Muscle of leg (tissue), 11 donors: ENCODE data around the gene P3R3URF. TPM values are rescaled to one million over a fixed set of nuclear protein-coding genes. Genes with fewer than 3 reads are reported as not detected.

ENCODE experiments used
- DNase-seq: peaks from one replicate; pipeline ENCODE4 v3.0.0; 2013
- H3K27ac ChIP-seq: one replicate; pipeline ENCODE4 v1.5.1; 2013; ENCODE audit warnings: mild to moderate bottlenecking, low read length, control low read depth
- H3K27me3 ChIP-seq: one replicate; pipeline ENCODE4 v1.6.1; 2013; ENCODE audit warnings: low read length; ENCODE audit not compliant: control insufficient read depth, insufficient read depth
- H3K36me3 ChIP-seq: one replicate; pipeline ENCODE4 v1.6.1; 2013; ENCODE audit warnings: low read length; ENCODE audit not compliant: control insufficient read depth, insufficient read depth
- H3K4me1 ChIP-seq: one replicate; pipeline ENCODE4 v1.6.1; 2013; ENCODE audit warnings: low read length; ENCODE audit not compliant: control insufficient read depth, insufficient read depth
- H3K4me3 ChIP-seq: one replicate; pipeline ENCODE4 v1.5.1; 2013; ENCODE audit warnings: low read length, control low read depth
- H3K9me3 ChIP-seq: replicated peaks from 2 replicates; pipeline ENCODE4 v1.6.1; 2013; ENCODE audit warnings: low read depth, low read length; ENCODE audit not compliant: control insufficient read depth
- whole genome bisulfite sequencing: methylation state at CpG from one replicate; pipeline ENCODE4 v1.1.5; 2013; ENCODE audit warnings: missing lambda C conversion rate; ENCODE audit not compliant: insufficient coverage; 5-methylcytosine and 5-hydroxymethylcytosine counted together
- polyA plus RNA-seq, 8 donors: library from polyadenylated mRNA; unstranded; fragments of 120-200 nt; gene quantifications; one replicate each; pipeline versions ENCODE4 v1.2.1 to v1.2.3, GENCODE V29; 2013; ENCODE audit warnings: inconsistent platforms in 1 of 8, low replicate concordance in 1 of 8; ENCODE audit not compliant: insufficient read length in 8 of 8, insufficient read depth in 1 of 8
- total RNA-seq: library from RNA; stranded (reverse); fragments of 120-200 nt; gene quantifications from one replicate; pipeline ENCODE4 v1.2.4, GENCODE V29; 2013

Gene P3R3URF
- total and polyA plus RNA-seq, 9 donors: not detected

DNA sequence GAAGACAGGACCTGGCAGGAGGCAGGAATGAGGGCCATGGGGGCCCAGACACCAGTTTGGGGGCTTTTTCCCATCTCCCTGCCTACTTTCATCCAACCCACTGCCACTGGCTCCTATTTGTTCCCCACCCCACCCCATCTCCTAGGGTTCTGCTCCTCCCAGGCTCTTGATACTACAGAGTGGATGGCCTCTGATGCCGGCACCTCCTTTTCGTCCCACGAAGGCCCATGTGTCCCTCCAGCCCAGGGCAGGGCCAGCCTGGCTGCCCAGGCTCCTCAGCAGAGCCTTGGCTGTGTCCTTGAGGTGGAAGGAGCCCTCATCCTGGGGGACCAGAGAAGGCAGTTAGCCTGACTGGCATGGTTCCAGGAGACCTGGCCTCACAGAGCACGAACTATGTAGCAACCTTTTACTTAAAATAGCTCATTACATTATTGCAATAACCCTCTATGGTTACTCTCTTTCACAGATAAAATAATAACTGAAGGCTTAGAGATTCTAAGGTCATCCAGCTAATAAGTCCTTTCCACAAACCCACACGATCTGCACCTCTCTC lies 18.4 kb upstream of the P3R3URF start:
- WGBS: 79% methylated on average over 3 of the region's 5 CpGs
- Histone ChIP-seq H3K27ac (no peak overlapping the region), H3K4me1 (peaks cover 21% of the 10 kb centered on the region), H3K36me3 (peaks cover 73% of the 10 kb centered on the region), H3K4me3 (no peak overlapping the region), H3K27me3 (no peaks in the 10 kb centered on the region), H3K9me3 (no peaks in the 10 kb centered on the region)
- DNase-seq: no peak

DNA sequence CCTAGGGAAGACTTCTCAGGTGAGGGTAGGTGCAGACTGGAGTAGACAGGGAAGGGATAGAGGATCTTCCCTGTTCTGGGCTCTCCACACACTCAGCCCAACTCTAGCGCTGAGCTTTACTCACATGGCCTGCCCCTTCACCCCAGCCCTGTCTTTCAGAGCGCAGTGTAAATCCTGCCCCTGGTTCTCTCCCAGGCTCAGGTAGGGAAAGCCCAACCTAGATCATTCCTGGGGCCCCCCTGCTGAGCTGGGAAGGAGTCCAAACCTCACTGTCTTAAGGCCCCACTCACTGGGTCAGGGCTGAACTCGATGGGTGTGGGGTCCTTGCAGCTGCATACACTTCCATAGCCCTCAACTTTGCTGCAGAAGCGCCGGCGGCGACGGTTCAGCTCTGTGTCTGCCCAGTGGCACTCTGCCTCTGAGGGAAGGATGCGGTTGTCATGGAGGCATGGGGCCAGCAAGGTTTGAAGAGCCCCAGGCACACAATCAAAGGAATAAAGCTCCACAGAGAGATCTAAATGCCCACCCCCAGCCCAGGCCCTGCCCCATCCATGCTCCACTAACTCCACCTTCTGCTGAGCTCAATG lies 17.8 kb upstream of the P3R3URF start:
- 57% methylated on average over 3 of the region's 9 CpGs for WGBS
- H3K9me3 ChIP-seq: no peaks in the 10 kb centered on the region
- DNase-seq: no peak
- H3K4me1 ChIP-seq: peaks cover 18% of the 10 kb centered on the region
- H3K36me3 ChIP-seq: peaks cover 79% of the 10 kb centered on the region
- no peak overlapping the region for H3K4me3 ChIP-seq
- no peak overlapping the region for H3K27ac ChIP-seq
- no peaks in the 10 kb centered on the region for H3K27me3 ChIP-seq

DNA sequence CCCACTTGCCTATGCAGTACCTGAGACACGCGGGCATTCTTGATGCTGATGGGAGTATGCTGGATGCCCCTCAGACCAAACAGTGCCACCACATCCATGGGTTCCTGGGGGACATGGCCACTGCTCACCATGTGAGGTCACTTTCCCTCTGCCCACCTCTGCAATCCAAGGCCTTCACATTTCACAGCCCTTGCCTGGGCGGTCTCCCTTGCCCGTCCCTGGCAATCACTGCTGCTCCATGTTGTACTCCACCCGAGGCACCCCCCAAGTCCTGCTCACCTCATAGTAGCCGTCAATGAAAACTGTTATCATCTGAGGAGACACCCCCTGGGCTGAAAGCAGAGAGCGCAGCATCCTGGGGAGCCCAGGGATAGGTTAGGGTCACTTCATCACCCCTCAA lies 17.0 kb upstream of the P3R3URF start:
- H3K27me3 ChIP-seq: no peaks in the 10 kb centered on the region
- H3K4me3 ChIP-seq: no peak overlapping the region
- H3K36me3 ChIP-seq: peaks cover 86% of the 10 kb centered on the region
- WGBS: 88% methylated on average over 7 of the region's 7 CpGs
- H3K9me3 ChIP-seq: no peaks in the 10 kb centered on the region
- no peak for DNase-seq
- peaks cover 12% of the 10 kb centered on the region for H3K4me1 ChIP-seq
- H3K27ac ChIP-seq: no peak overlapping the region

DNA sequence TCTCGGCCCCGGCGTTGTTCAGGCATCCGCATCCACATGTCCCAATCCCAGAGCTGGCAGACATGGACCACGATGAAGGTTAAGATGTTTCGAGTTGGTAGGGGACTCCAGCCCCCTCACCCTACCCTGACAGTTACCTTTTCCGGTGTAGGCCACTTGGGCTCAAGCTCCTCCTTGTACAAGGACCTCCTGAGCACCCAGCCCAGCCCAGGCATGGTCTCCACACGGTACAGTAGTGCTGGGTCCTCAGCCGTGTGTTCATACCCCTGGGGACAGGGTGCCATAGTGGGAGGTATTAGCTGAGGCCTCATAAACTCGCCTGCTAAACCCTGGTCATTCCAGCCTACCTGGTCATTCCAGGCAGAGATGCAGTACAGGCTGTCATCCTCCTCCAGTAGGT lies 15.9 kb upstream of the P3R3URF start:
- Histone ChIP-seq H3K4me1 (peaks cover 4% of the 10 kb centered on the region), H3K4me3 (no peak overlapping the region), H3K27me3 (no peaks in the 10 kb centered on the region), H3K36me3 (peaks cover 93% of the 10 kb centered on the region), H3K27ac (no peak overlapping the region), H3K9me3 (no peaks in the 10 kb centered on the region)
- no peak for DNase-seq
- whole genome bisulfite sequencing: 90% methylated on average over 9 of the region's 10 CpGs

DNA sequence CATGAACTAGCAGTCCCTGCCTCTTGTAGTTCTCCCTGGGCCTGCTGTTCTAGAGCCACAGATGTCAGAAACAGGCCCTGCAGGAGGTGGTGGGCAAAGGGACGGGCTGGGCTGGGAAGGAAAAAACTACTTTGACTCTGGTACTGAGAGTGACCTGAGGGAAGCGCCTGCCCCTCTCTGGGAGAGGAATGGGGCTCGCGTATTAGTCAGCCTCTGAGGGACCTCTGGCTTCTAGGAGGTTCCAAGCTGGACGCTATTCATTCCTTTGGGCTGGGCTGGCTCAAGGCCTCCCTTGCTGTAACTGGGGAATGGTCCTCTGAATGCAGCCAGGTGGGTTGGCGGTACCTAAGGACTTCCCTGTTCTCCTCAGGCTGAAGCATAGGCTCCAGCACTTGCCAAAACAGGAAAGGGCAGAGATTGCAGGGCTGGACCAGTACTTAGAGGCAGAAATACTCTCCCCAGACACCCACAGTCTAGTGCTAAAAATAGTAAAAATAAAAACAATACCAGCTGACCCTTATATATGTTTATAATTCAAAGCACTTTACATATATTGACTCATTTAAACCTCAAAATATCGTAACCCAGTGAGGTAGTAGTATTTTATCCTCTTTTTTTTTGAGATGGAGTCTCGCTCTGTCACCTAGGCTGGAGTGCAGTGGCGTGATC lies 14.9 kb upstream of the P3R3URF start:
- DNase-seq: no peak
- no peaks in the 10 kb centered on the region for H3K4me1 ChIP-seq
- H3K27ac ChIP-seq: no peak overlapping the region
- peaks cover 87% of the 10 kb centered on the region for H3K36me3 ChIP-seq
- no peaks in the 10 kb centered on the region for H3K9me3 ChIP-seq
- WGBS: 84% methylated on average over 6 of the region's 9 CpGs
- no peak overlapping the region for H3K4me3 ChIP-seq
- no peaks in the 10 kb centered on the region for H3K27me3 ChIP-seq

DNA sequence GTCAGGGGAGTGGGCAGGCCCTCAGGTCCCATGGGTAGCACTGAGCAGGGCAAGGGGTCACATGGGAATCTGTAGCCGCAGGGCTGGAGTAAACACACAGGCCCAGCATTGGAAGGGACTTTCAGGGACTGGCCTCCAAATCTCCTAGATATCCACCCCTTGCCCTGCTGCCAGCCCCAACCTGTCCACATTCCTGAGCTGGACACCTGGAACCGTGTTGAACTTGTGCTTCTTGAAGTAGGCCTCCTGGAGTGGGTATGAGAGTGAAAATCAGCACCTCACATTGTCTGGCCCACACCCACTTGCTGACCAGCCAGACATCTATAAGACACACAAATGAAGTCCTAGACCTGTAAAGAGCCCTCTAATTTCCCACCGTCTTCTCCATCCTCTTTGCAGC lies 14.3 kb upstream of the P3R3URF start:
- Histone ChIP-seq H3K4me1 (no peaks in the 10 kb centered on the region), H3K9me3 (no peaks in the 10 kb centered on the region), H3K27me3 (no peaks in the 10 kb centered on the region), H3K4me3 (no peak overlapping the region), H3K27ac (no peak overlapping the region), H3K36me3 (peaks cover 80% of the 10 kb centered on the region)
- 83% methylated on average over 2 of the region's 3 CpGs for WGBS
- DNase-seq: no peak

DNA sequence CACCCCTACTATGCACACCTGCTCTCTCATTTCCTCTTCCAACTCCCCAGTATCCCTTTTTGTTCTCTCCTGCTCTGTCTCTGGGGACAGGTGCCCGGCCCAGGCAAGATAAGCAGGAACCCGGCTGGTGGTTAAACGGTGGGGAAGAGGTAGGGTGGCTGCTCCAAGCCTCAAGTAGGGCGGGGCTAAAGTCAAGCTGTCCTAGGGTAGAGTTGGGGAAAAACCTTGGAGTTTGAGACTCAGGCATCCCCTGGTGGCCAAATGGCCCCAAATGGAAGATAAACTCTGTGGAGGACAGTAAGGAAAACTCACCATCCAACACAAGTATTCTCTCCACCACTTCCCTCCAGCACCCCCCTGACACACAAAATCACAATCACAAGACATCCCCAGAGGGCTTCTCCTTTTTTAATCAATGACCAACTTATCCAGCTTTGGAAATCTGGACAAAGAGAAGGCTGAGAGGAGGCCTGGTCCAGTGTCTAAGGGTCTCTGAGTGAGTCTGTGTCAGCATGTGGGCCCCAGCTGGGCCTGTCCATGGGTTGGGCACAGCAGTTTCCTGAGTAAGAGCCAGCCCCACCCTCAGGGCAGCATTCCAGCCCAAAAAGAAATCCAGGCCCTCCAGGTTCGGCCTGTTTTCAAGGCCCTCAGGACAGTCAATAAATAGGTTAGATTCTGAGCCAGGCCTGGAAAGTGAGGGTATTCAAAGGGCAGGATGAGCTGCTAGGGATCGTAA lies 12.2 kb upstream of the P3R3URF start:
- H3K9me3 ChIP-seq: no peaks in the 10 kb centered on the region
- peaks cover 7% of the 10 kb centered on the region for H3K4me1 ChIP-seq
- DNase-seq: no peak
- no peak overlapping the region for H3K27ac ChIP-seq
- peaks cover 60% of the 10 kb centered on the region for H3K36me3 ChIP-seq
- H3K27me3 ChIP-seq: no peaks in the 10 kb centered on the region
- no peak overlapping the region for H3K4me3 ChIP-seq
- WGBS: 83% methylated on average over 2 of the region's 6 CpGs

DNA sequence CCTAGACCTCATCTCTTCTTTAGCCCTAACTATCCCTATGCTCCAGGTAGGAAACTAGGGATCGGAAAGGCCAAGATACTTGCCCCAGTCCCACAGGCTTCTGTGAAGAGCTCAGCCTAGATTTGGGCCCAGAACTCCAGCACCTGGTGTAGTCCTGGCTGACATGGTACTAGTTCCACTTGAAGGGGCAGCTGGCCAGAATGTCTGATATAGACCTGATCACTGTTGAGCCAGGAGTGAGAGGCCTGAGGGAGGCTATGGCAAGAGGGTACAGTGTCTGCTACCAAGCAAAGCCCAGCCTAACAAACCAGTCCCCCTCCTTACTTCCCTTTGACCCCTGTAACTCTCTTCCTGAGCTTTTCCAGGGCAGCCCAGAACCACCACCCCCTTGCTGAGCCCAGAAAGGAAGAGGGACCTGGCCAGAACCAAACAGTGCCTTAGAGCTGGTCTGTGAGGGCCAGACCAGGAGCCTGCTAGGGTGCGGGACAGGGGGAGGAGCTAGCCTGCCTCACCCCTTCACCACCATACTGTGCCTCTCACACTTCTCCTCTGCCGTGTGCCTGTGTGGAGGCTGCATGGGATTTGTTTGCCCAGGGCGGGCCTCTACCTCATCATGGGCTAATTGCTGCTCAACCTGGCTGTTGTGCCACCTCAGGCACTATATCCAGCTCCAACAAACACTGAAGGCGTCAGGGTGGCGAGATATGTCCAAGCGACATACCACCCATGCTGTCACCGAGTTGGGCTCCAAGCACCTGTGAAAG lies 11.0 kb upstream of the P3R3URF start:
- no peak for DNase-seq
- Histone ChIP-seq H3K36me3 (peaks cover 49% of the 10 kb centered on the region), H3K4me3 (no peak overlapping the region), H3K27me3 (no peaks in the 10 kb centered on the region), H3K27ac (no peak overlapping the region), H3K9me3 (no peaks in the 10 kb centered on the region), H3K4me1 (peaks cover 17% of the 10 kb centered on the region)
- 97% methylated on average over 6 of the region's 8 CpGs for whole genome bisulfite sequencing

DNA sequence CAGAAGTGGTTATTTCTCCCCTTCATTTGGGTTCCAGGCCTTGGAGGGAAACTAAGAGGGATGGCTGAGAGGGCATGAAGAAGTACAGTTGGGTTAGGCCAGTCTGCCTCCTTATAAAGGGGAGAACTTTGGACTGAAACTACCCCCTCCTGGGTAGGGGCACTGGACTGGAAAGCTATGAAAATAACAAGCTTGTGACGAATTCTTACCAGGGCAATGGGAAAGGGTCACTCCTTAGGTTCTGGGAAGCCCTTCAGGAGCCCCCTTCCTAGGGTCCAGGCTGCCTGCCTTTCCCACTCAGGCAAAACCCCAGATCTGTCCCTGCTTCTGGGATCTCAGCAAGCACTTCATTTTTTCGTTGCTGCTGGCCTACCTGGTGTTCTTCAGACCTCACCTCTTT lies 9.8 kb upstream of the P3R3URF start:
- no peak overlapping the region for H3K4me3 ChIP-seq
- DNase-seq: no peak
- no peaks in the 10 kb centered on the region for H3K27me3 ChIP-seq
- 67% methylated on average over 1 of the region's 2 CpGs for WGBS
- no peak overlapping the region for H3K27ac ChIP-seq
- H3K9me3 ChIP-seq: no peaks in the 10 kb centered on the region
- peaks cover 40% of the 10 kb centered on the region for H3K36me3 ChIP-seq
- H3K4me1 ChIP-seq: peaks cover 27% of the 10 kb centered on the region
